ENCODE data around the gene MAP3K12.

MAP3K12 gene

GRCh38 chr12:53508534-53509170 lies 9.4 kb upstream of the MAP3K12 start:
- peak; percentile 76 for DNase-seq (ENCODE audit: low spot score)

GRCh38 chr12:53507603-53507885 lies 8.3 kb upstream of the MAP3K12 start:
- no peak for DNase-seq (ENCODE audit: low spot score)

- DNase-seq (ENCODE audit: low spot score), result no peak
Measured at GRCh38 chr12:53506881-53507602, 7.8 kb upstream of the MAP3K12 start, which contains the start of gene NPFF. NPFF (minus strand) TSS chr12:53507484; CDS start chr12:53507474, 10 bp downstream.

- DNase-seq (ENCODE audit: low spot score), result no peak
Measured at GRCh38 chr12:53506450-53506785, 7.2 kb upstream of the MAP3K12 start.

- no peak for DNase-seq (ENCODE audit: low spot score)
Measured at GRCh38 chr12:53505555-53506449, 6.5 kb upstream of the MAP3K12 start.

GRCh38 chr12:53505086-53505485 lies 5.8 kb upstream of the MAP3K12 start:
- DNase-seq (ENCODE audit: low spot score), result no peak

GRCh38 chr12:53504004-53504920 lies 5.0 kb upstream of the MAP3K12 start:
- DNase-seq (ENCODE audit: low spot score), result no peak

GRCh38 chr12:53502983-53503728 lies 3.9 kb upstream of the MAP3K12 start:
- no peak for DNase-seq (ENCODE audit: low spot score)

GRCh38 chr12:53502331-53502730 lies 3.1 kb upstream of the MAP3K12 start:
- DNase-seq (ENCODE audit: low spot score), result no peak

- no peak for DNase-seq (ENCODE audit: low spot score)
Measured at GRCh38 chr12:53501615-53502181, 2.4 kb upstream of the MAP3K12 start.

- DNase-seq (ENCODE audit: low spot score), result peak; percentile 99
Measured at GRCh38 chr12:53500776-53501614, 1.7 kb upstream of the MAP3K12 start, which contains the start of gene TARBP2. TARBP2 (plus strand) TSS chr12:53501283; CDS start chr12:53501409, 126 bp downstream.

- no peak for DNase-seq (ENCODE audit: low spot score)
Measured at GRCh38 chr12:53500142-53500775, 1.0 kb upstream of the MAP3K12 start.

- no peak for DNase-seq (ENCODE audit: low spot score)
Measured at GRCh38 chr12:53498235-53498630, 1.0 kb downstream of the MAP3K12 start.

GRCh38 chr12:53497461-53497860 lies 1.8 kb downstream of the MAP3K12 start:
- DNase-seq (ENCODE audit: low spot score), result no peak

GRCh38 chr12:53496752-53497032 lies 2.6 kb downstream of the MAP3K12 start:
- no peak for DNase-seq (ENCODE audit: low spot score)

GRCh38 chr12:53495903-53496751 lies 3.1 kb downstream of the MAP3K12 start:
- DNase-seq (ENCODE audit: low spot score), result no peak

- no peak for DNase-seq (ENCODE audit: low spot score)
Measured at GRCh38 chr12:53493610-53494391, 5.5 kb downstream of the MAP3K12 start.

Measured in CD4-positive, alpha-beta T cell treated with Interleukin-6 at 100 ng/mL for 8 hours (primary cell).